ENCODE results near the gene NTMT1.
A peak's percentile ranks its signal among the peaks of the same experiment; 100 is the strongest.

The NTMT1 gene

GRCh38 chr9:129596541-129597331 is 29.2 kb upstream of the NTMT1 start:
- DNase-seq (ENCODE audit: low read depth in 2 of 2, low spot score in 1 of 2): no peak

DNA sequence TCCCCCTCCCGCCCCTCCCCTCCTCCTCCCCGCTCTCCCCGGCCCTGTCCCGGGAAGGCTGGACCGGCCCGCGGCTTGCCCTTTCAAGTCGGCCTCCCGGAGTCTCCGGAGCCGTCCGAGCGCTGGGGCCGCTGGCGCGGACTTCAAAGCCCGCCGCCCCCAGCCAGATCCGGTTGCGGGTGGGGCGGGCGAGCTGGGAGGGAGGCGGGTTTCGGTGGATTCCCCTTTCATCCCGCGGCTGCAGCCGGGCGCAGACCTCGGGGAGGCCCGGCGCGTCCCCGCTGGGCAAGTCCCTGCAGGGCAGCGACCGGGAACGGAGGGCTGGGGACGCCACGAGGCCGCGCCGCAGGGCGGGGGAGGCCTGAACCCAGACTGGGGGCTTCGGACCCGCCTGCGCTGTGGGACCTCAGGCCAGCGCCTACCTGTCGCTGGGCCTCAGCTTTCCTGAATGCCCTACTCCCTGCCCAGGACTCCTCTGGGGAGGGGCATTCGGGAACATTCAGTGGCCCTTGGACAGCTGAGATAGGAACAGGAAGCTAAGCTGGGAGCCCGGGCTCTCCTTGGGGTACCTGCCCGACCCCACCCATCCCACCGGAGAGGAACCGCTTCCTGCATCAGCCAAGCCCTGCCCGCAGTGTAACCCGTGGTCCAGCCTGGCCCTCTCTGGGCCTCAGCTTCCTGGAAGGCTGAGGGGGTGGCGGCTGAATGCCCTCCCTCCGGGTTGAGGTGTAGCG is 28.4 kb upstream of the NTMT1 start:
- no peak for DNase-seq (ENCODE audit: low read depth in 2 of 2, low spot score in 1 of 2)

DNA sequence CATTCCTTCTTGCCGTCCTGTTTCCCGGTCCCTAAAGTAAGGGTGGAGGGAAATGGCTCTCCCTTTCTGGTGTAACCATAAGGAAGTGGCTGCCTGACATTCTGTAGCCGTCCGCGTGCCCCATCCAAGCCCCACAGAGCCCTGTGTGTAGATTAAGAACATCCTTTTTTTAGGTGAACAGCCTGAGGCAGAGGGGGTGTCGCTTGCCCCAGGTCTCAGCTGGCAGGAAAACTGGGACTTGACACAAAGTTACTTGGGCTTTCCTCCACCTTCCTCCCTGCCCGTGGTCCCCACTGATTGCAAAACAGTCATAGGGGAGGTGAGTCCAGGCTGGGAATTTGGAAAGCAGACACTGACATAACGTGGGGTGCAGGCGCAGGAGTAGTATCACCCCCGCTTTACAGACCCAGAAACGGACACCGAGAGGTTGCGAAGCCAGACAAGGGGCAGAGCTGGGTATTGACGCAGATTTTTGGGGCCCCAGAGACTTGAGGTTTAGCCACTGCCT is 27.8 kb upstream of the NTMT1 start:
- no peak for DNase-seq (ENCODE audit: low read depth in 2 of 2, low spot score in 1 of 2)

DNA sequence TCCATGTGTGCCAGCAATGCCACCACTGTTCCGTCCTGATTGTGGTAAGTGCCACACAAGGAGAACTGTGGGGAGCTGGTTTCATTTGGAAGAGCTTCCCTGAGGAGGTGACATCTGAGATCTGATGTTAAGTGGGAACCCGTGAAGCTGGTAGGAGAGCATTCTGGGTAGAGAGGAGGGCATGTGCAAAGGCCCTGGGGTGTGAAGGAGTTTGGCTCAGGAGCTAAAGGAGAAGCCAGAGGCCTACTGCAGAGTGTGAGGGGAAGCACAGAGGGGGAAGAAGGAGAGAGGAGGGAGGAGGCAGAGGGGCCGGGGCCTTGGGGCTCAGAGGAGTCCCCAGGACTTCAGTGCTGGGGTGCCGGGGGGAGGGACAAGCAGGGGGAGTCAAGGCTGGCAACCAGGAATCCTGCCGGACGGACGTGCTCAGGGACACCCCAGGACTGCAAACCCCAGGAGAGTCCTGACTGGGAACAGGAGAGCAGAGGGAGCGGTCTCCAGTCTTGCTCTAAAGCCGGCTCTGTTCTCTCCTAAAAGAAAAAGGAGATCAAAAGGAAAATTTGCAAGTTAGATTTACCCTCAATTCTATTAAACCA is 24.8 kb upstream of the NTMT1 start:
- DNase-seq (ENCODE audit: low read depth in 2 of 2, low spot score in 1 of 2): no peak

- DNase-seq (ENCODE audit: low read depth in 2 of 2, low spot score in 1 of 2): no peak
Measured at GRCh38 chr9:129602598-129603415, 23.2 kb upstream of the NTMT1 start.

- DNase-seq (ENCODE audit: low read depth in 2 of 2, low spot score in 1 of 2): no peak
Measured at GRCh38 chr9:129604056-129604765, 21.8 kb upstream of the NTMT1 start.

DNA sequence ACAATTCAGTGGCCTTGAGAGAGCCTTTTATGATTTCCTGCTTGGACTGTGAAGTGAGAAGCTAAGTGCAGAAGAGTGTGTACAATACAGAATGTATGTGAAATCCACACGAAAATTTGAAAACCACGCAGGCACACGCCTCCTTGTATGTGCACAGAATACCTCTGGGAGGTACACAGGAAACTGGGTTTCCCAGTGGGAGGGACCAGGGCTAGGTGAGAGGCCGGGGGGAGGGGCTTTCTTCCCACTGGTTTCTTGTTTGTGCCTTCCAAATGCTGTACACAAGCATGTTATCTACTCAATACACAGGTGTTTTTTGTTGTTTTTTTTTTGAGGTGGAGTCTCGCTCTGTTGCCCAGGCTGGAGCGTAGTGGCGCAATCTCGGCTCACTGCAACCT is 21.2 kb upstream of the NTMT1 start:
- no peak for DNase-seq (ENCODE audit: low read depth in 2 of 2, low spot score in 1 of 2)

- no peak for DNase-seq (ENCODE audit: low read depth in 2 of 2, low spot score in 1 of 2)
Measured at GRCh38 chr9:129606161-129607026, 19.6 kb upstream of the NTMT1 start.

DNA sequence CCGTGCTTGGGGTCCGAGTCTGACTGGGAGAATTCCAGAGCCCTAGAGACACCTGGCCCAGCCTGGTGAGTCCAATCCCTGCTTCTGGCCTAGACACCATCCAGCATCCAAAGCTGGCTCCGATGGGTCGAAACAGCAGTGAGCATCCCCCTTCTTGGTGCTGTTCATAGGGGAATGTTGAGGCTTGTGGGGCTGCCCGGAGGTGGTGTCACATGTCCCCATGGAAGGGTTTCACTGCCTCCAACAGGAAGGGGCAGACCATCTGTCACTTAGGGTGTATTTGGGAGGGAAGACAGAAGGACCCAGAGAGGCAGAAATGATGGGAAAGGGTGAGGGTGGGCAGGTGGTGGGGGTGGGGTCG is 19.0 kb upstream of the NTMT1 start:
- no peak for DNase-seq (ENCODE audit: low read depth in 2 of 2, low spot score in 1 of 2)

DNA sequence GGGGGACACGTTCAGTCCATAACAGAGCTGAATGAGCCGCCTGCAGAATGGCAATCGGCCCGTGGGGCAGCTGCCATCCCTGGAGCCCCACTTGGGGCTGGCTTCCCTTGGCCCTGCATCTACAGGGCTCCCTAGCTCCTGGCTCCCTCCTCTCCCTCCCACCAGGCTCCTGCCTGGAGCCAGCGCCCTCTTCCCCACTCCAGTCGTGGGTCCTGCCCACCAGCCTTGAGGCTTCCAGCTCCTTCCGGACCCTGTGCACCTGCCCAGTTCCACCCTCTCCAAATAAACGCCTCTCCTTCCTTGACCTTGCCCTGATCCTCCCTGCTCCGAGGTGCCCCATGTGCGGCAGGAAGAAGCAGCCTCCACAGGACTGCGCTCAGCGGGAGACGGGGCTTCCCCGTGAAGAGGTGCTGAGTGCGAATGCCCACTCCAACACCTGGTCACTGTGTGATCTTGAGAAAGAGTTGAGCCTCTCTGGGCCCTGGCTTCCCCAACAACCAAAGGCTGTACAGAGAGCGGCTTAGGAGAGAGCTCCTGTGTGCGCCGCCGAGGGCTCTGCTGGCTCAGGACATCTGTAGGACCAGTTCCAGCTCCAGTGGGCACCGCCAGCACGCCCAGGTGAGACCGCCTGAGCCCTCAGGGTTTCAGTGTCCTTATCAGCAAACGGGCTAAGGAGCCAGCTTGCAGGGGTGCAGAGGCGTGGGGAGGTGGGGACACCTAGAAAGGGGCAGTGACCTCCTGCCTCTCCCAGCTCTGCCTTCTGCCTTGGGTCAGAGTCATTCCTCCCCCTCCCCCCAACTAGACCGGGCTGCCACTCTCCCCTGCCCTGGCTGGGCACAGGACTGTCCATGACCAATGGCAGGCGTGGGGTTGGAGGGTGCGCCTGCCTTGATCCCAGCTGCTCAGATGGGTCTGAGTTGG is 17.1 kb upstream of the NTMT1 start:
- no peak for DNase-seq (ENCODE audit: low read depth in 2 of 2, low spot score in 1 of 2)

- peak in 1 of 2 donors; percentile 34 for DNase-seq (ENCODE audit: low read depth in 2 of 2, low spot score in 1 of 2)
Measured at GRCh38 chr9:129609486-129610212, 16.3 kb upstream of the NTMT1 start.

DNA sequence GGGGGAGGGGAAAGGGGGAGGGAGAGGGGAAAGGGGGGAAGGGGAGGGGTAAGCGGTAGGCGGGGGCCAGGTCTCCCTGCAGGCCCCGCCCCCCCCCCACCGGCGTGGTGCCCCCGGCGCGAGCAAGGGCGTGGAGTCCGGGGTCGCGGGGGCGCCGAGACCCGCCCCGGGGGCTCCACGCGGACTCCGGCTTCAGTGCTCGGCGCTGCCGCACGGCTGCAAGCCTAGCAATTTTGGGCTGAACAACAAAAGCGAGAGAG is 15.8 kb upstream of the NTMT1 start:
- DNase-seq (ENCODE audit: low read depth in 2 of 2, low spot score in 1 of 2): no peak

GRCh38 chr9:129610473-129611306 is 15.3 kb upstream of the NTMT1 start:
- DNase-seq (ENCODE audit: low read depth in 2 of 2, low spot score in 1 of 2): peak in 1 of 2 donors; percentile 54

DNA sequence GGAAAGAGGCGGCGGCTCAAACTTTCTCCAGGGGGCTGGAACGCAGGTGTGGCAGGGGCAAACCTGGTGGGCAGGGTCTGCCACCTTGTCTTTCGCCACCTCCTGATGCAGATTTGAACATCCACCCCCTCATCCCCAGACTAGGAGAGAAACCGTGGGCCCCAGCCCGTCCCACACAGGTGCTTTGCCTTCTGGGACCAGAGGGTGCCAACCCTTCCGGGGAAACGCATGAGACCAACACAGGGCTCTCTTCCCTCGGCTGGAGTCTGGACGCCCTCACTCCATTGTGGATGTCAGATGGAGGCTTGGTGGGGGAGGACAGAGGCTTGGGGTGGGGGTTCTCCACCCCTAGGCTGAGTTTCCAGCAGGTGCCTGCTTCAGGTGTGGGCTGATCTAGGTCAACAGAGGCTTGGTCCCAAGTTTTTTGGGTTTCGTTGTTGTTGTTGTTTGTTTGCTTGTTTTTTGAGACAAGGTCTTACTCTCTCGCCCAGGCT is 14.6 kb upstream of the NTMT1 start:
- no peak for DNase-seq (ENCODE audit: low read depth in 2 of 2, low spot score in 1 of 2)

GRCh38 chr9:129612123-129612522 is 13.8 kb upstream of the NTMT1 start:
- DNase-seq (ENCODE audit: low read depth in 2 of 2, low spot score in 1 of 2): no peak

GRCh38 chr9:129612815-129613519 is 13.0 kb upstream of the NTMT1 start:
- DNase-seq (ENCODE audit: low read depth in 2 of 2, low spot score in 1 of 2): no peak

All from stimulated activated CD8-positive, alpha-beta memory T cell treated with anti-CD3 and anti-CD28 coated beads, Interleukin-4, amount 100 ng/mL, for 1 hour (primary cell).